K562 (cell line): ENCODE data around the gene TMEM184C. TPM values are rescaled to one million over a fixed set of nuclear protein-coding genes. Genes with fewer than 3 reads are reported as not detected.

Source experiments
- DDX20 ChIP-seq: fragments of 450-650 bp; IDR thresholded peaks from 2 replicates; pipeline ENCODE4 v1.6.1; 2016; ENCODE audit warnings: missing genetic modification characterization, low read depth, mild to moderate bottlenecking, missing compliant biosample characterization, moderate library complexity
- JUN ChIP-seq, 2 experiments: sonication (generic) in 1 of 2; formaldehyde crosslinking in 1 of 2; IDR thresholded peaks; 2 replicates each; pipeline versions ENCODE4 v1.6.1 to v1.8.0; 2012 to 2022; ENCODE audit warnings: borderline replicate concordance in 2 of 2, mild to moderate bottlenecking in 2 of 2, improper control_type of control experiment in 1 of 2, low read depth in 1 of 2, low read length in 1 of 2, missing genetic modification reagents in 1 of 2
- L3MBTL2 ChIP-seq: fragments of 450-650 bp; IDR thresholded peaks from 2 replicates; pipeline ENCODE4 v1.6.1; 2016; ENCODE audit warnings: mild to moderate bottlenecking, moderate library complexity
- POU5F1 ChIP-seq: fragments of 150-350 bp; IDR thresholded peaks from 2 replicates; pipeline ENCODE4 v1.6.1; 2014; ENCODE audit warnings: borderline replicate concordance, low read length, low read depth, mild to moderate bottlenecking; ENCODE audit not compliant: partially characterized antibody
- TCF3 ChIP-seq: sonication (generic); formaldehyde crosslinking; IDR thresholded peaks from 2 replicates; pipeline ENCODE4 v1.4.0; 2020; ENCODE audit warnings: mild to moderate bottlenecking, missing genetic modification reagents
- ZBTB8A ChIP-seq: fragments of 450-650 bp; IDR thresholded peaks from 2 replicates; pipeline ENCODE4 v1.6.1; 2018; ENCODE audit warnings: mild to moderate bottlenecking, moderate library complexity; ENCODE audit not compliant: partially characterized antibody
- ZNF57 ChIP-seq: fragments of 450-650 bp; formaldehyde crosslinking; IDR thresholded peaks from 2 replicates; pipeline ENCODE4 v1.4.0; 2020; ENCODE audit warnings: mild to moderate bottlenecking, moderate library complexity
- ZNF586 ChIP-seq: fragments of 450-650 bp; formaldehyde crosslinking; conservative IDR thresholded peaks from 2 replicates; pipeline ENCODE4 v1.4.0; 2020; ENCODE audit warnings: mild to moderate bottlenecking, moderate library complexity
- ZNF668 ChIP-seq: fragments of 250-450 bp; sonication (Bioruptor Pico); IDR thresholded peaks from 2 replicates; pipeline ENCODE4 v1.8.0; 2022; ENCODE audit warnings: mild to moderate bottlenecking, inconsistent platforms
- polyA plus RNA-seq, 8 experiments: library from polyadenylated mRNA; depleted of rRNA in 4 of 8; stranded (reverse) in 5 of 8; unstranded in 3 of 8; fragments of >200 nt; fragmentation: Nextera tagmentation in 2 of 8; fragmentation: Illumina TruSeq in 1 of 8; extraction: Ambion mirVana in 2 of 8; extraction: Trizol in 1 of 8; gene quantifications; 2 replicates each; pipeline versions ENCODE4 v1.2.1 to v1.2.3, GENCODE V29; 2011 to 2014; ENCODE audit warnings: inconsistent platforms in 1 of 8, missing spikeins in 1 of 8
- total RNA-seq, 7 experiments: library from RNA; depleted of rRNA in 6 of 7; stranded (reverse); fragments of >200 nt in 6 of 7; fragmentation: Illumina TruSeq in 2 of 7; extraction: Trizol in 2 of 7; gene quantifications; 2 replicates each; pipeline versions ENCODE4 v1.2.1 to v1.2.3, GENCODE V29; 2011 to 2021; ENCODE audit warnings: low replicate concordance in 1 of 7
- TF ChIP-seq, protein P1 (sequence below): fragments of 250-450 bp; sonication (Bioruptor Pico); IDR thresholded peaks from 2 replicates; pipeline ENCODE4 v1.4.0; 2020; ENCODE audit warnings: mild to moderate bottlenecking, moderate library complexity
- TF ChIP-seq, protein P2 (sequence below): fragments of 450-650 bp; IDR thresholded peaks from 2 replicates; pipeline ENCODE4 v1.6.1; 2016; ENCODE audit warnings: mild to moderate bottlenecking, moderate library complexity

Gene TMEM184C
- total and polyA plus RNA-seq, 9 of the 15 experiments (the other 6 are each of a cell fraction or from before 2014, with no cell fraction given) = 3.9 to 24.2 (median 18.2) TPM

GRCh38 chr4:147683717-147684700 is 66.8 kb downstream of the TMEM184C start, which contains the start of gene PRMT9 (continued):
- TF ChIP-seq, protein P1, sequence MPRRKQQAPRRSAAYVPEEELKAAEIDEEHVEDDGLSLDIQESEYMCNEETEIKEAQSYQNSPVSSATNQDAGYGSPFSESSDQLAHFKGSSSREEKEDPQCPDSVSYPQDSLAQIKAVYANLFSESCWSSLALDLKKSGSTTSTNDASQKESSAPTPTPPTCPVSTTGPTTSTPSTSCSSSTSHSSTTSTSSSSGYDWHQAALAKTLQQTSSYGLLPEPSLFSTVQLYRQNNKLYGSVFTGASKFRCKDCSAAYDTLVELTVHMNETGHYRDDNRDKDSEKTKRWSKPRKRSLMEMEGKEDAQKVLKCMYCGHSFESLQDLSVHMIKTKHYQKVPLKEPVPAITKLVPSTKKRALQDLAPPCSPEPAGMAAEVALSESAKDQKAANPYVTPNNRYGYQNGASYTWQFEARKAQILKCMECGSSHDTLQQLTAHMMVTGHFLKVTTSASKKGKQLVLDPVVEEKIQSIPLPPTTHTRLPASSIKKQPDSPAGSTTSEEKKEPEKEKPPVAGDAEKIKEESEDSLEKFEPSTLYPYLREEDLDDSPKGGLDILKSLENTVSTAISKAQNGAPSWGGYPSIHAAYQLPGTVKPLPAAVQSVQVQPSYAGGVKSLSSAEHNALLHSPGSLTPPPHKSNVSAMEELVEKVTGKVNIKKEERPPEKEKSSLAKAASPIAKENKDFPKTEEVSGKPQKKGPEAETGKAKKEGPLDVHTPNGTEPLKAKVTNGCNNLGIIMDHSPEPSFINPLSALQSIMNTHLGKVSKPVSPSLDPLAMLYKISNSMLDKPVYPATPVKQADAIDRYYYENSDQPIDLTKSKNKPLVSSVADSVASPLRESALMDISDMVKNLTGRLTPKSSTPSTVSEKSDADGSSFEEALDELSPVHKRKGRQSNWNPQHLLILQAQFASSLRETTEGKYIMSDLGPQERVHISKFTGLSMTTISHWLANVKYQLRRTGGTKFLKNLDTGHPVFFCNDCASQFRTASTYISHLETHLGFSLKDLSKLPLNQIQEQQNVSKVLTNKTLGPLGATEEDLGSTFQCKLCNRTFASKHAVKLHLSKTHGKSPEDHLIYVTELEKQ (CRISPR knock-in tag) = no peak
- TF ChIP-seq, protein P2, sequence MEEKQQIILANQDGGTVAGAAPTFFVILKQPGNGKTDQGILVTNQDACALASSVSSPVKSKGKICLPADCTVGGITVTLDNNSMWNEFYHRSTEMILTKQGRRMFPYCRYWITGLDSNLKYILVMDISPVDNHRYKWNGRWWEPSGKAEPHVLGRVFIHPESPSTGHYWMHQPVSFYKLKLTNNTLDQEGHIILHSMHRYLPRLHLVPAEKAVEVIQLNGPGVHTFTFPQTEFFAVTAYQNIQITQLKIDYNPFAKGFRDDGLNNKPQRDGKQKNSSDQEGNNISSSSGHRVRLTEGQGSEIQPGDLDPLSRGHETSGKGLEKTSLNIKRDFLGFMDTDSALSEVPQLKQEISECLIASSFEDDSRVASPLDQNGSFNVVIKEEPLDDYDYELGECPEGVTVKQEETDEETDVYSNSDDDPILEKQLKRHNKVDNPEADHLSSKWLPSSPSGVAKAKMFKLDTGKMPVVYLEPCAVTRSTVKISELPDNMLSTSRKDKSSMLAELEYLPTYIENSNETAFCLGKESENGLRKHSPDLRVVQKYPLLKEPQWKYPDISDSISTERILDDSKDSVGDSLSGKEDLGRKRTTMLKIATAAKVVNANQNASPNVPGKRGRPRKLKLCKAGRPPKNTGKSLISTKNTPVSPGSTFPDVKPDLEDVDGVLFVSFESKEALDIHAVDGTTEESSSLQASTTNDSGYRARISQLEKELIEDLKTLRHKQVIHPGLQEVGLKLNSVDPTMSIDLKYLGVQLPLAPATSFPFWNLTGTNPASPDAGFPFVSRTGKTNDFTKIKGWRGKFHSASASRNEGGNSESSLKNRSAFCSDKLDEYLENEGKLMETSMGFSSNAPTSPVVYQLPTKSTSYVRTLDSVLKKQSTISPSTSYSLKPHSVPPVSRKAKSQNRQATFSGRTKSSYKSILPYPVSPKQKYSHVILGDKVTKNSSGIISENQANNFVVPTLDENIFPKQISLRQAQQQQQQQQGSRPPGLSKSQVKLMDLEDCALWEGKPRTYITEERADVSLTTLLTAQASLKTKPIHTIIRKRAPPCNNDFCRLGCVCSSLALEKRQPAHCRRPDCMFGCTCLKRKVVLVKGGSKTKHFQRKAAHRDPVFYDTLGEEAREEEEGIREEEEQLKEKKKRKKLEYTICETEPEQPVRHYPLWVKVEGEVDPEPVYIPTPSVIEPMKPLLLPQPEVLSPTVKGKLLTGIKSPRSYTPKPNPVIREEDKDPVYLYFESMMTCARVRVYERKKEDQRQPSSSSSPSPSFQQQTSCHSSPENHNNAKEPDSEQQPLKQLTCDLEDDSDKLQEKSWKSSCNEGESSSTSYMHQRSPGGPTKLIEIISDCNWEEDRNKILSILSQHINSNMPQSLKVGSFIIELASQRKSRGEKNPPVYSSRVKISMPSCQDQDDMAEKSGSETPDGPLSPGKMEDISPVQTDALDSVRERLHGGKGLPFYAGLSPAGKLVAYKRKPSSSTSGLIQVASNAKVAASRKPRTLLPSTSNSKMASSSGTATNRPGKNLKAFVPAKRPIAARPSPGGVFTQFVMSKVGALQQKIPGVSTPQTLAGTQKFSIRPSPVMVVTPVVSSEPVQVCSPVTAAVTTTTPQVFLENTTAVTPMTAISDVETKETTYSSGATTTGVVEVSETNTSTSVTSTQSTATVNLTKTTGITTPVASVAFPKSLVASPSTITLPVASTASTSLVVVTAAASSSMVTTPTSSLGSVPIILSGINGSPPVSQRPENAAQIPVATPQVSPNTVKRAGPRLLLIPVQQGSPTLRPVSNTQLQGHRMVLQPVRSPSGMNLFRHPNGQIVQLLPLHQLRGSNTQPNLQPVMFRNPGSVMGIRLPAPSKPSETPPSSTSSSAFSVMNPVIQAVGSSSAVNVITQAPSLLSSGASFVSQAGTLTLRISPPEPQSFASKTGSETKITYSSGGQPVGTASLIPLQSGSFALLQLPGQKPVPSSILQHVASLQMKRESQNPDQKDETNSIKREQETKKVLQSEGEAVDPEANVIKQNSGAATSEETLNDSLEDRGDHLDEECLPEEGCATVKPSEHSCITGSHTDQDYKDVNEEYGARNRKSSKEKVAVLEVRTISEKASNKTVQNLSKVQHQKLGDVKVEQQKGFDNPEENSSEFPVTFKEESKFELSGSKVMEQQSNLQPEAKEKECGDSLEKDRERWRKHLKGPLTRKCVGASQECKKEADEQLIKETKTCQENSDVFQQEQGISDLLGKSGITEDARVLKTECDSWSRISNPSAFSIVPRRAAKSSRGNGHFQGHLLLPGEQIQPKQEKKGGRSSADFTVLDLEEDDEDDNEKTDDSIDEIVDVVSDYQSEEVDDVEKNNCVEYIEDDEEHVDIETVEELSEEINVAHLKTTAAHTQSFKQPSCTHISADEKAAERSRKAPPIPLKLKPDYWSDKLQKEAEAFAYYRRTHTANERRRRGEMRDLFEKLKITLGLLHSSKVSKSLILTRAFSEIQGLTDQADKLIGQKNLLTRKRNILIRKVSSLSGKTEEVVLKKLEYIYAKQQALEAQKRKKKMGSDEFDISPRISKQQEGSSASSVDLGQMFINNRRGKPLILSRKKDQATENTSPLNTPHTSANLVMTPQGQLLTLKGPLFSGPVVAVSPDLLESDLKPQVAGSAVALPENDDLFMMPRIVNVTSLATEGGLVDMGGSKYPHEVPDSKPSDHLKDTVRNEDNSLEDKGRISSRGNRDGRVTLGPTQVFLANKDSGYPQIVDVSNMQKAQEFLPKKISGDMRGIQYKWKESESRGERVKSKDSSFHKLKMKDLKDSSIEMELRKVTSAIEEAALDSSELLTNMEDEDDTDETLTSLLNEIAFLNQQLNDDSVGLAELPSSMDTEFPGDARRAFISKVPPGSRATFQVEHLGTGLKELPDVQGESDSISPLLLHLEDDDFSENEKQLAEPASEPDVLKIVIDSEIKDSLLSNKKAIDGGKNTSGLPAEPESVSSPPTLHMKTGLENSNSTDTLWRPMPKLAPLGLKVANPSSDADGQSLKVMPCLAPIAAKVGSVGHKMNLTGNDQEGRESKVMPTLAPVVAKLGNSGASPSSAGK = peak; percentile 40
- TF ChIP-seq ZNF586 (CRISPR knock-in tag) (no peak), DDX20 (tag) (no peak), ZBTB8A (no peak), TCF3 (no peak; the same call in 1 of the 2 replicates), ZNF57 (CRISPR knock-in tag) (no peak), L3MBTL2 (peak; percentile 63), JUN (IDR thresholded peaks at IDR 0.05; ENCODE audit: borderline replicate concordance, low read depth, low read length) (peak; percentile 64), JUN (CRISPR knock-in tag; IDR thresholded peaks at IDR 0.05; ENCODE audit: borderline replicate concordance) (no peak; the same call in 1 of the 2 replicates), POU5F1 (no peak), ZNF668 (CRISPR knock-in tag) (no peak)
